ENCODE measurements around the gene SEMA4G. TPM values are rescaled to one million over a fixed set of nuclear protein-coding genes. Genes with fewer than 3 reads are reported as not detected.

SEMA4G gene
- polyA plus RNA-seq, 2 donors, result 1.4 to 1.9 TPM

GRCh38 chr10:100997360-100998182 is 28.3 kb downstream of the SEMA4G start:
- WGBS, 2 donors, result 0 to 1% methylated on average over 55 to 66 of the region's 66 CpGs
- H3K4me3 ChIP-seq (ENCODE audit: low read depth in 1 of 2, low read length in 2 of 2), result peak overlapping the region; percentile 63 to 83
- H3K9me3 ChIP-seq (ENCODE audit: control insufficient read depth in 2 of 2, insufficient read depth in 1 of 2, low read depth in 1 of 2, low read length in 1 of 2), result no peaks in the 10 kb centered on the region
- peaks cover 5 to 6% of the 10 kb centered on the region in 2 donors for H3K36me3 ChIP-seq (ENCODE audit: control insufficient read depth in 2 of 2, insufficient read depth in 2 of 2, low read length in 1 of 2)
- no peaks in the 10 kb centered on the region for H3K27me3 ChIP-seq (ENCODE audit: control insufficient read depth in 1 of 2, insufficient read depth in 2 of 2, low read length in 2 of 2)
- peak overlapping the region; percentile 95 to 98 for H3K27ac ChIP-seq (ENCODE audit: low read depth in 2 of 2, low read length in 1 of 2)
- H3K4me1 ChIP-seq (ENCODE audit: control insufficient read depth in 2 of 2, insufficient read depth in 2 of 2, low read length in 1 of 2), result peaks cover 3 to 17% of the 10 kb centered on the region in 2 donors

GRCh38 chr10:100998183-100998990 is 29.1 kb downstream of the SEMA4G start:
- H3K9me3 ChIP-seq (ENCODE audit: control insufficient read depth in 2 of 2, insufficient read depth in 1 of 2, low read depth in 1 of 2, low read length in 1 of 2), result no peaks in the 10 kb centered on the region
- peak overlapping the region; percentile 63 to 83 for H3K4me3 ChIP-seq (ENCODE audit: low read depth in 1 of 2, low read length in 2 of 2)
- H3K36me3 ChIP-seq (ENCODE audit: control insufficient read depth in 2 of 2, insufficient read depth in 2 of 2, low read length in 1 of 2), result peaks cover 1 to 5% of the 10 kb centered on the region in 2 donors
- H3K4me1 ChIP-seq (ENCODE audit: control insufficient read depth in 2 of 2, insufficient read depth in 2 of 2, low read length in 1 of 2), result peaks cover 3 to 17% of the 10 kb centered on the region in 2 donors
- no peaks in the 10 kb centered on the region for H3K27me3 ChIP-seq (ENCODE audit: control insufficient read depth in 1 of 2, insufficient read depth in 2 of 2, low read length in 2 of 2)
- peak overlapping the region; percentile 95 to 98 for H3K27ac ChIP-seq (ENCODE audit: low read depth in 2 of 2, low read length in 1 of 2)
- 3 to 4% methylated on average over 25 of the region's 25 CpGs for WGBS, 2 donors

- Histone ChIP-seq H3K4me1 (ENCODE audit: control insufficient read depth in 2 of 2, insufficient read depth in 2 of 2, low read length in 1 of 2) (peaks cover 3 to 17% of the 10 kb centered on the region in 2 donors), H3K27ac (ENCODE audit: low read depth in 2 of 2, low read length in 1 of 2) (peak overlapping the region; percentile 95 to 98)
- WGBS, 2 donors, result 0 to 1% methylated on average over 67 to 83 of the region's 83 CpGs
These were observed 29.9 kb downstream of the SEMA4G start for GRCh38 chr10:100998991-100999741.

GRCh38 chr10:100999742-101000126 is 30.4 kb downstream of the SEMA4G start, which contains the start of gene LZTS2:
Gene LZTS2 (plus strand): TSS chr10:100999808. CDS start chr10:101002539, 2,731 bp downstream.
- Histone ChIP-seq H3K4me3 (ENCODE audit: low read depth in 1 of 2, low read length in 2 of 2) (peak within 1 kb of the TSS; percentile 63 to 83), H3K9me3 (ENCODE audit: control insufficient read depth in 2 of 2, insufficient read depth in 1 of 2, low read depth in 1 of 2, low read length in 1 of 2) (no peaks in the 10 kb centered on the region), H3K36me3 (ENCODE audit: control insufficient read depth in 2 of 2, insufficient read depth in 2 of 2, low read length in 1 of 2) (peaks cover 4 to 12% of the 10 kb centered on the region in 2 donors), H3K27ac (ENCODE audit: low read depth in 2 of 2, low read length in 1 of 2) (peak within 1 kb of the TSS; percentile 95 to 98), H3K27me3 (ENCODE audit: control insufficient read depth in 1 of 2, insufficient read depth in 2 of 2, low read length in 2 of 2) (no peaks in the 10 kb centered on the region), H3K4me1 (ENCODE audit: control insufficient read depth in 2 of 2, insufficient read depth in 2 of 2, low read length in 1 of 2) (peaks cover 3 to 17% of the 10 kb centered on the region in 2 donors)
- WGBS, 2 donors, result 1 to 3% methylated on average over 23 to 44 of the region's 44 CpGs

More at GRCh38 chr10:100998991-100999741, 29.9 kb downstream of the SEMA4G start:
- H3K36me3 ChIP-seq (ENCODE audit: control insufficient read depth in 2 of 2, insufficient read depth in 2 of 2, low read length in 1 of 2), result peaks cover 4 to 12% of the 10 kb centered on the region in 2 donors
- no peaks in the 10 kb centered on the region for H3K27me3 ChIP-seq (ENCODE audit: control insufficient read depth in 1 of 2, insufficient read depth in 2 of 2, low read length in 2 of 2)
- H3K4me3 ChIP-seq (ENCODE audit: low read depth in 1 of 2, low read length in 2 of 2), result peak overlapping the region; percentile 63 to 83
- H3K9me3 ChIP-seq (ENCODE audit: control insufficient read depth in 2 of 2, insufficient read depth in 1 of 2, low read depth in 1 of 2, low read length in 1 of 2), result no peaks in the 10 kb centered on the region

- no peaks in the 10 kb centered on the region for H3K27me3 ChIP-seq (ENCODE audit: control insufficient read depth in 1 of 2, insufficient read depth in 2 of 2, low read length in 2 of 2)
- H3K4me3 ChIP-seq (ENCODE audit: low read depth in 1 of 2, low read length in 2 of 2), result peak overlapping the region; percentile 63 to 83
- peak overlapping the region; percentile 95 to 98 for H3K27ac ChIP-seq (ENCODE audit: low read depth in 2 of 2, low read length in 1 of 2)
- WGBS, 2 donors, result 10 to 15% methylated on average over 19 of the region's 19 CpGs
- peaks cover 4 to 16% of the 10 kb centered on the region in 2 donors for H3K36me3 ChIP-seq (ENCODE audit: control insufficient read depth in 2 of 2, insufficient read depth in 2 of 2, low read length in 1 of 2)
- no peaks in the 10 kb centered on the region for H3K9me3 ChIP-seq (ENCODE audit: control insufficient read depth in 2 of 2, insufficient read depth in 1 of 2, low read depth in 1 of 2, low read length in 1 of 2)
- H3K4me1 ChIP-seq (ENCODE audit: control insufficient read depth in 2 of 2, insufficient read depth in 2 of 2, low read length in 1 of 2), result peaks cover 3 to 17% of the 10 kb centered on the region in 2 donors
These were observed 31.0 kb downstream of the SEMA4G start for GRCh38 chr10:101000127-101000914.

GRCh38 chr10:101000915-101001658 is 31.8 kb downstream of the SEMA4G start:
- 28 to 39% methylated on average over 12 of the region's 12 CpGs for WGBS, 2 donors
- Histone ChIP-seq H3K36me3 (ENCODE audit: control insufficient read depth in 2 of 2, insufficient read depth in 2 of 2, low read length in 1 of 2) (peaks cover 4 to 21% of the 10 kb centered on the region in 2 donors), H3K4me3 (ENCODE audit: low read depth in 1 of 2, low read length in 2 of 2) (peak overlapping the region; percentile 63 to 83), H3K9me3 (ENCODE audit: control insufficient read depth in 2 of 2, insufficient read depth in 1 of 2, low read depth in 1 of 2, low read length in 1 of 2) (no peaks in the 10 kb centered on the region), H3K27me3 (ENCODE audit: control insufficient read depth in 1 of 2, insufficient read depth in 2 of 2, low read length in 2 of 2) (no peaks in the 10 kb centered on the region), H3K4me1 (ENCODE audit: control insufficient read depth in 2 of 2, insufficient read depth in 2 of 2, low read length in 1 of 2) (peaks cover 3 to 17% of the 10 kb centered on the region in 2 donors), H3K27ac (ENCODE audit: low read depth in 2 of 2, low read length in 1 of 2) (peak overlapping the region; percentile 95 to 98)

GRCh38 chr10:101001659-101002035 is 32.3 kb downstream of the SEMA4G start:
- Histone ChIP-seq H3K4me3 (ENCODE audit: low read depth in 1 of 2, low read length in 2 of 2) (no peak overlapping the region), H3K4me1 (ENCODE audit: control insufficient read depth in 2 of 2, insufficient read depth in 2 of 2, low read length in 1 of 2) (peaks cover 3 to 13% of the 10 kb centered on the region in 2 donors), H3K27me3 (ENCODE audit: control insufficient read depth in 1 of 2, insufficient read depth in 2 of 2, low read length in 2 of 2) (no peaks in the 10 kb centered on the region), H3K9me3 (ENCODE audit: control insufficient read depth in 2 of 2, insufficient read depth in 1 of 2, low read depth in 1 of 2, low read length in 1 of 2) (no peaks in the 10 kb centered on the region), H3K27ac (ENCODE audit: low read depth in 2 of 2, low read length in 1 of 2) (peak overlapping the region; percentile 50 to 78), H3K36me3 (ENCODE audit: control insufficient read depth in 2 of 2, insufficient read depth in 2 of 2, low read length in 1 of 2) (peaks cover 4 to 26% of the 10 kb centered on the region in 2 donors)
- WGBS, 2 donors, result 56 to 67% methylated on average over 5 of the region's 5 CpGs

DNA sequence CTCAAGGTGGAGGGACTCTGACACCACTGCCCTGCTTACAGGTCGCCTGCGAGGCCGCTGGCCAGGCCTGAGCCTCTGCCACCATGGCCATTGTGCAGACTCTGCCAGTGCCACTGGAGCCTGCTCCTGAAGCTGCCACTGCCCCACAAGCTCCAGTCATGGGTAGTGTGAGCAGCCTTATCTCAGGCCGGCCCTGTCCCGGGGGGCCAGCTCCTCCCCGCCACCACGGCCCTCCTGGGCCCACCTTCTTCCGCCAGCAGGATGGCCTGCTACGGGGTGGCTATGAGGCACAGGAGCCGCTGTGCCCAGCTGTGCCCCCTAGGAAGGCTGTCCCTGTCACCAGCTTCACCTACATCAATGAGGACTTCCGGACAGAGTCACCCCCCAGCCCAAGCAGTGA is 33.2 kb downstream of the SEMA4G start:
- peaks cover 4 to 31% of the 10 kb centered on the region in 2 donors for H3K36me3 ChIP-seq (ENCODE audit: control insufficient read depth in 2 of 2, insufficient read depth in 2 of 2, low read length in 1 of 2)
- peak overlapping the region in 1 of 2 donors; percentile 3 for H3K4me3 ChIP-seq (ENCODE audit: low read depth in 1 of 2, low read length in 2 of 2)
- peaks cover 3 to 12% of the 10 kb centered on the region in 2 donors for H3K4me1 ChIP-seq (ENCODE audit: control insufficient read depth in 2 of 2, insufficient read depth in 2 of 2, low read length in 1 of 2)
- no peaks in the 10 kb centered on the region for H3K27me3 ChIP-seq (ENCODE audit: control insufficient read depth in 1 of 2, insufficient read depth in 2 of 2, low read length in 2 of 2)
- H3K9me3 ChIP-seq (ENCODE audit: control insufficient read depth in 2 of 2, insufficient read depth in 1 of 2, low read depth in 1 of 2, low read length in 1 of 2), result no peaks in the 10 kb centered on the region
- 82 to 84% methylated on average over 10 to 11 of the region's 11 CpGs for WGBS, 2 donors
- H3K27ac ChIP-seq (ENCODE audit: low read depth in 2 of 2, low read length in 1 of 2), result peak overlapping the region; percentile 50 to 78
